ENCODE data around the gene KCMF1. TPM values are rescaled to one million over a fixed set of nuclear protein-coding genes. Genes with fewer than 3 reads are reported as not detected.

KCMF1 gene
- total and polyA plus RNA-seq, 2 of the 13 experiments (the other 11 are each of a cell fraction or from before 2014, with no cell fraction given), result 62.1 to 116 TPM

DNA sequence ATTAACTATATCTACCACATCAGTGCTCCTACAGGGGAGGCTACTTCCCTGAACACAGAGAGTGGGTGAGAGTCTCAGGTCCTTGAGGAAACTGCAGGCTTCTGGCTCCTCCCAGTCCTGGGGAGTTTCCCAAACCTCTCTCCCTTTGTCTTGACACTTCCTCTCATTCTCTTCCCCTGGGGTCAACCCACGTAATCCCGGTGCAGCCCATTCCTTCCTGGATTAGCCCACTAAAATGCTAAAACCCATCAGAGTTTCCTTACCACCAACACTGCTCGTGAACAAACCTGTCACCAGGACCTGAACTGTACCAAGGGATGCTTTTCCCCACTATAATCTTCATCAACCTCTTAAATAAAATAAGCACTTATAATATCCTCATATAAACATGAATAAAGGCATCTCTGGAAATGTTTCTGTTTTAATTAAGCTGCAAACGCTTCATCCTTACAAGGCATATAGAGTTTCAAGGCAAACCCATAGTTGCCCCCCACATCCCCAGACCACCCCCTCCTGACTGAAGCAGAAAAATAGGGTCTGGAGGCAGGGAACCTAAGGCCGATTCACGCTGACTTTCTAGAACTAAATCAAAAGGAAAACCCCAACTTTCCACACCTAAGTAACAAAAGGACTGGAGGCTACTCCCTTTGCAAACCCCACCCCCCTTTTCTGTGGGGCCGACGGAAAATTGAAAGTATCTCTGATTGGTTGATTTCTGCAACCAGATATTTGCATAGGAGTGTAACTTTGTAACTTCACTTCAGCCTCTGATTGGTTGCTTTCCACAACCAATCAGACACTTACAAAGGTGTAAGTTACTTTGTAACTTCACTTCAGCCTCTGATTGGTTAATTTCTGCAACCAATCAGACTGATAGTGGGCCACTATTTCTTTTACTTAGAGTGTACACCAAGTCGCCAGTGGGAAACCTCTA, 46.5 kb upstream of the KCMF1 start (continued):
- TF ChIP-seq, protein P1, sequence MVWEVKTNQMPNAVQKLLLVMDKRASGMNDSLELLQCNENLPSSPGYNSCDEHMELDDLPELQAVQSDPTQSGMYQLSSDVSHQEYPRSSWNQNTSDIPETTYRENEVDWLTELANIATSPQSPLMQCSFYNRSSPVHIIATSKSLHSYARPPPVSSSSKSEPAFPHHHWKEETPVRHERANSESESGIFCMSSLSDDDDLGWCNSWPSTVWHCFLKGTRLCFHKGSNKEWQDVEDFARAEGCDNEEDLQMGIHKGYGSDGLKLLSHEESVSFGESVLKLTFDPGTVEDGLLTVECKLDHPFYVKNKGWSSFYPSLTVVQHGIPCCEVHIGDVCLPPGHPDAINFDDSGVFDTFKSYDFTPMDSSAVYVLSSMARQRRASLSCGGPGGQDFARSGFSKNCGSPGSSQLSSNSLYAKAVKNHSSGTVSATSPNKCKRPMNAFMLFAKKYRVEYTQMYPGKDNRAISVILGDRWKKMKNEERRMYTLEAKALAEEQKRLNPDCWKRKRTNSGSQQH (CRISPR knock-in tag; IDR thresholded peaks at IDR 0.05; ENCODE audit: low read depth), result 0 out of 2 replicates have a peak, but pooled peaks have one; percentile 29
- TF ChIP-seq, protein P2, sequence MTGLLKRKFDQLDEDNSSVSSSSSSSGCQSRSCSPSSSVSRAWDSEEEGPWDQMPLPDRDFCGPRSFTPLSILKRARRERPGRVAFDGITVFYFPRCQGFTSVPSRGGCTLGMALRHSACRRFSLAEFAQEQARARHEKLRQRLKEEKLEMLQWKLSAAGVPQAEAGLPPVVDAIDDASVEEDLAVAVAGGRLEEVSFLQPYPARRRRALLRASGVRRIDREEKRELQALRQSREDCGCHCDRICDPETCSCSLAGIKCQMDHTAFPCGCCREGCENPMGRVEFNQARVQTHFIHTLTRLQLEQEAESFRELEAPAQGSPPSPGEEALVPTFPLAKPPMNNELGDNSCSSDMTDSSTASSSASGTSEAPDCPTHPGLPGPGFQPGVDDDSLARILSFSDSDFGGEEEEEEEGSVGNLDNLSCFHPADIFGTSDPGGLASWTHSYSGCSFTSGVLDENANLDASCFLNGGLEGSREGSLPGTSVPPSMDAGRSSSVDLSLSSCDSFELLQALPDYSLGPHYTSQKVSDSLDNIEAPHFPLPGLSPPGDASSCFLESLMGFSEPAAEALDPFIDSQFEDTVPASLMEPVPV (CRISPR knock-in tag; IDR thresholded peaks at IDR 0.05), result no peak
- TF ChIP-seq ISL2 (CRISPR knock-in tag; IDR thresholded peaks at IDR 0.05) (no peak), ZNF326 (CRISPR knock-in tag; IDR thresholded peaks at IDR 0.05; ENCODE audit: borderline replicate concordance) (no peak), ZBTB7A (CRISPR knock-in tag; IDR thresholded peaks at IDR 0.05) (no peak), RXRB (CRISPR knock-in tag; IDR thresholded peaks at IDR 0.05; ENCODE audit: borderline replicate concordance) (no peak), ZNF484 (CRISPR knock-in tag; IDR thresholded peaks at IDR 0.05; ENCODE audit: borderline replicate concordance, low read depth) (no peak), SP140L (CRISPR knock-in tag; IDR thresholded peaks at IDR 0.05; ENCODE audit: borderline replicate concordance) (no peak), NRL (CRISPR knock-in tag; IDR thresholded peaks at IDR 0.05; ENCODE audit: borderline replicate concordance) (no peak), ZNF788 (CRISPR knock-in tag; IDR thresholded peaks at IDR 0.05; ENCODE audit: borderline replicate concordance) (no peak), TGIF2 (CRISPR knock-in tag; IDR thresholded peaks at IDR 0.05) (no peak)
- TF ChIP-seq, protein P3, sequence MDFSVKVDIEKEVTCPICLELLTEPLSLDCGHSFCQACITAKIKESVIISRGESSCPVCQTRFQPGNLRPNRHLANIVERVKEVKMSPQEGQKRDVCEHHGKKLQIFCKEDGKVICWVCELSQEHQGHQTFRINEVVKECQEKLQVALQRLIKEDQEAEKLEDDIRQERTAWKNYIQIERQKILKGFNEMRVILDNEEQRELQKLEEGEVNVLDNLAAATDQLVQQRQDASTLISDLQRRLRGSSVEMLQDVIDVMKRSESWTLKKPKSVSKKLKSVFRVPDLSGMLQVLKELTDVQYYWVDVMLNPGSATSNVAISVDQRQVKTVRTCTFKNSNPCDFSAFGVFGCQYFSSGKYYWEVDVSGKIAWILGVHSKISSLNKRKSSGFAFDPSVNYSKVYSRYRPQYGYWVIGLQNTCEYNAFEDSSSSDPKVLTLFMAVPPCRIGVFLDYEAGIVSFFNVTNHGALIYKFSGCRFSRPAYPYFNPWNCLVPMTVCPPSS (IDR thresholded peaks at IDR 0.05), result no peak
- TF ChIP-seq, protein P4, sequence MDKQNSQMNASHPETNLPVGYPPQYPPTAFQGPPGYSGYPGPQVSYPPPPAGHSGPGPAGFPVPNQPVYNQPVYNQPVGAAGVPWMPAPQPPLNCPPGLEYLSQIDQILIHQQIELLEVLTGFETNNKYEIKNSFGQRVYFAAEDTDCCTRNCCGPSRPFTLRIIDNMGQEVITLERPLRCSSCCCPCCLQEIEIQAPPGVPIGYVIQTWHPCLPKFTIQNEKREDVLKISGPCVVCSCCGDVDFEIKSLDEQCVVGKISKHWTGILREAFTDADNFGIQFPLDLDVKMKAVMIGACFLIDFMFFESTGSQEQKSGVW (CRISPR knock-in tag; IDR thresholded peaks at IDR 0.05; ENCODE audit: borderline replicate concordance), result no peak
- TF ChIP-seq, protein P5, sequence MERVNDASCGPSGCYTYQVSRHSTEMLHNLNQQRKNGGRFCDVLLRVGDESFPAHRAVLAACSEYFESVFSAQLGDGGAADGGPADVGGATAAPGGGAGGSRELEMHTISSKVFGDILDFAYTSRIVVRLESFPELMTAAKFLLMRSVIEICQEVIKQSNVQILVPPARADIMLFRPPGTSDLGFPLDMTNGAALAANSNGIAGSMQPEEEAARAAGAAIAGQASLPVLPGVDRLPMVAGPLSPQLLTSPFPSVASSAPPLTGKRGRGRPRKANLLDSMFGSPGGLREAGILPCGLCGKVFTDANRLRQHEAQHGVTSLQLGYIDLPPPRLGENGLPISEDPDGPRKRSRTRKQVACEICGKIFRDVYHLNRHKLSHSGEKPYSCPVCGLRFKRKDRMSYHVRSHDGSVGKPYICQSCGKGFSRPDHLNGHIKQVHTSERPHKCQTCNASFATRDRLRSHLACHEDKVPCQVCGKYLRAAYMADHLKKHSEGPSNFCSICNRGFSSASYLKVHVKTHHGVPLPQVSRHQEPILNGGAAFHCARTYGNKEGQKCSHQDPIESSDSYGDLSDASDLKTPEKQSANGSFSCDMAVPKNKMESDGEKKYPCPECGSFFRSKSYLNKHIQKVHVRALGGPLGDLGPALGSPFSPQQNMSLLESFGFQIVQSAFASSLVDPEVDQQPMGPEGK (CRISPR knock-in tag; IDR thresholded peaks at IDR 0.05), result no peak
- TF ChIP-seq, protein P6, sequence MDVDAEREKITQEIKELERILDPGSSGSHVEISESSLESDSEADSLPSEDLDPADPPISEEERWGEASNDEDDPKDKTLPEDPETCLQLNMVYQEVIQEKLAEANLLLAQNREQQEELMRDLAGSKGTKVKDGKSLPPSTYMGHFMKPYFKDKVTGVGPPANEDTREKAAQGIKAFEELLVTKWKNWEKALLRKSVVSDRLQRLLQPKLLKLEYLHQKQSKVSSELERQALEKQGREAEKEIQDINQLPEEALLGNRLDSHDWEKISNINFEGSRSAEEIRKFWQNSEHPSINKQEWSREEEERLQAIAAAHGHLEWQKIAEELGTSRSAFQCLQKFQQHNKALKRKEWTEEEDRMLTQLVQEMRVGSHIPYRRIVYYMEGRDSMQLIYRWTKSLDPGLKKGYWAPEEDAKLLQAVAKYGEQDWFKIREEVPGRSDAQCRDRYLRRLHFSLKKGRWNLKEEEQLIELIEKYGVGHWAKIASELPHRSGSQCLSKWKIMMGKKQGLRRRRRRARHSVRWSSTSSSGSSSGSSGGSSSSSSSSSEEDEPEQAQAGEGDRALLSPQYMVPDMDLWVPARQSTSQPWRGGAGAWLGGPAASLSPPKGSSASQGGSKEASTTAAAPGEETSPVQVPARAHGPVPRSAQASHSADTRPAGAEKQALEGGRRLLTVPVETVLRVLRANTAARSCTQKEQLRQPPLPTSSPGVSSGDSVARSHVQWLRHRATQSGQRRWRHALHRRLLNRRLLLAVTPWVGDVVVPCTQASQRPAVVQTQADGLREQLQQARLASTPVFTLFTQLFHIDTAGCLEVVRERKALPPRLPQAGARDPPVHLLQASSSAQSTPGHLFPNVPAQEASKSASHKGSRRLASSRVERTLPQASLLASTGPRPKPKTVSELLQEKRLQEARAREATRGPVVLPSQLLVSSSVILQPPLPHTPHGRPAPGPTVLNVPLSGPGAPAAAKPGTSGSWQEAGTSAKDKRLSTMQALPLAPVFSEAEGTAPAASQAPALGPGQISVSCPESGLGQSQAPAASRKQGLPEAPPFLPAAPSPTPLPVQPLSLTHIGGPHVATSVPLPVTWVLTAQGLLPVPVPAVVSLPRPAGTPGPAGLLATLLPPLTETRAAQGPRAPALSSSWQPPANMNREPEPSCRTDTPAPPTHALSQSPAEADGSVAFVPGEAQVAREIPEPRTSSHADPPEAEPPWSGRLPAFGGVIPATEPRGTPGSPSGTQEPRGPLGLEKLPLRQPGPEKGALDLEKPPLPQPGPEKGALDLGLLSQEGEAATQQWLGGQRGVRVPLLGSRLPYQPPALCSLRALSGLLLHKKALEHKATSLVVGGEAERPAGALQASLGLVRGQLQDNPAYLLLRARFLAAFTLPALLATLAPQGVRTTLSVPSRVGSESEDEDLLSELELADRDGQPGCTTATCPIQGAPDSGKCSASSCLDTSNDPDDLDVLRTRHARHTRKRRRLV (CRISPR knock-in tag; IDR thresholded peaks at IDR 0.05), result 0 out of 2 replicates have a peak, but pooled peaks have one; percentile 29
